ENCODE results near the gene GLDN.

- TF ChIP-seq EZH2 (IDR thresholded peaks at IDR 0.05; ENCODE audit: insufficient read depth, poor library complexity, severe bottlenecking), result no peak
- TF ChIP-seq EZH2phosphoT487 (IDR thresholded peaks at IDR 0.05; ENCODE audit: insufficient read depth, low read depth), result no peak
These were observed 37.9 kb downstream of the GLDN start for GRCh38 chr15:51379390-51379789.

All from GM23248 (cell line).